ENCODE data around the gene MAP10. TPM values are rescaled to one million over a fixed set of nuclear protein-coding genes. Genes with fewer than 3 reads are reported as not detected.

MAP10 gene
- total RNA-seq, 1 donor from 2014 or later = 3.3 TPM

- H3K27ac ChIP-seq = no peak overlapping the region
- no peaks in the 10 kb centered on the region for H4K20me1 ChIP-seq (ENCODE audit: low read depth)
- no peak overlapping the region for H2AFZ ChIP-seq (replicated peaks)
- H3K9me3 Mint-ChIP-seq = peaks cover 3% of the 10 kb centered on the region
- no peaks in the 10 kb centered on the region for H3K36me3 ChIP-seq
- H3K4me3 ChIP-seq = no peak overlapping the region
- TF ChIP-seq CTCF (IDR thresholded peaks at IDR 0.05) (no peak), EZH2phosphoT487 (IDR thresholded peaks at IDR 0.05) (no peak), EZH2 (IDR thresholded peaks at IDR 0.05) (no peak)
- H3K9ac ChIP-seq = no peak overlapping the region
- H3K27me3 Mint-ChIP-seq (ENCODE audit: insufficient read depth, low read depth) = peaks cover 2% of the 10 kb centered on the region
- peaks cover 3% of the 10 kb centered on the region for H3K4me1 ChIP-seq
- no peaks in the 10 kb centered on the region for H3K9me3 ChIP-seq (ENCODE audit: low read depth)
- peaks cover 2% of the 10 kb centered on the region for H3K4me1 Mint-ChIP-seq
- H3K4me2 ChIP-seq = no peak overlapping the region
- H3K36me3 Mint-ChIP-seq = no peaks in the 10 kb centered on the region
- no peak overlapping the region for H3K4me3 Mint-ChIP-seq
- H3K27ac Mint-ChIP-seq = no peak overlapping the region
- no peaks in the 10 kb centered on the region for H3F3A ChIP-seq (ENCODE audit: low read depth)
- no peak for DNase-seq (ENCODE audit: low spot score)
- peaks cover 26% of the 10 kb centered on the region for H3K27me3 ChIP-seq
- H3K79me2 ChIP-seq (ENCODE audit: low read depth) = no peaks in the 10 kb centered on the region
Measured at GRCh38 chr1:232851532-232851931, 46.3 kb downstream of the MAP10 start.

GRCh38 chr1:232853994-232854797, 49.0 kb downstream of the MAP10 start:
- no peak for DNase-seq (ENCODE audit: low spot score)
- no peak overlapping the region for H3K4me3 Mint-ChIP-seq
- Histone ChIP-seq H3K4me1 (peaks cover 3% of the 10 kb centered on the region), H2AFZ (replicated peaks) (no peak overlapping the region), H3K36me3 (no peaks in the 10 kb centered on the region), H3K27ac (no peak overlapping the region), H3K79me2 (ENCODE audit: low read depth) (no peaks in the 10 kb centered on the region), H3K9ac (no peak overlapping the region), H3K4me3 (no peak overlapping the region), H3F3A (ENCODE audit: low read depth) (no peaks in the 10 kb centered on the region), H3K4me2 (no peak overlapping the region), H4K20me1 (ENCODE audit: low read depth) (no peaks in the 10 kb centered on the region), H3K9me3 (ENCODE audit: low read depth) (no peaks in the 10 kb centered on the region), H3K27me3 (peaks cover 14% of the 10 kb centered on the region)
- H3K9me3 Mint-ChIP-seq = no peaks in the 10 kb centered on the region
- TF ChIP-seq CTCF (IDR thresholded peaks at IDR 0.05) = no peak
- TF ChIP-seq EZH2 (IDR thresholded peaks at IDR 0.05) = no peak
- TF ChIP-seq EZH2phosphoT487 (IDR thresholded peaks at IDR 0.05) = no peak
- peaks cover 7% of the 10 kb centered on the region for H3K4me1 Mint-ChIP-seq
- no peak overlapping the region for H3K27ac Mint-ChIP-seq
- no peaks in the 10 kb centered on the region for H3K36me3 Mint-ChIP-seq
- H3K27me3 Mint-ChIP-seq (ENCODE audit: insufficient read depth, low read depth) = peaks cover 2% of the 10 kb centered on the region

- no peak for TF ChIP-seq CTCF (IDR thresholded peaks at IDR 0.05)
- no peak for TF ChIP-seq EZH2phosphoT487 (IDR thresholded peaks at IDR 0.05)
- no peak for TF ChIP-seq EZH2 (IDR thresholded peaks at IDR 0.05)
- no peak overlapping the region for H3K4me3 Mint-ChIP-seq
- peaks cover 7% of the 10 kb centered on the region for H3K4me1 Mint-ChIP-seq
- peaks cover 2% of the 10 kb centered on the region for H3K27me3 Mint-ChIP-seq (ENCODE audit: insufficient read depth, low read depth)
- H4K20me1 ChIP-seq (ENCODE audit: low read depth) = no peaks in the 10 kb centered on the region
- H3K9me3 ChIP-seq (ENCODE audit: low read depth) = no peaks in the 10 kb centered on the region
- DNase-seq (ENCODE audit: low spot score) = no peak
- no peak overlapping the region for H3K27ac Mint-ChIP-seq
- H3K4me3 ChIP-seq = no peak overlapping the region
- no peaks in the 10 kb centered on the region for H3K36me3 Mint-ChIP-seq
- no peaks in the 10 kb centered on the region for H3K36me3 ChIP-seq
- H3K79me2 ChIP-seq (ENCODE audit: low read depth) = no peaks in the 10 kb centered on the region
- no peaks in the 10 kb centered on the region for H3F3A ChIP-seq (ENCODE audit: low read depth)
- no peak overlapping the region for H2AFZ ChIP-seq (replicated peaks)
- H3K27ac ChIP-seq = no peak overlapping the region
- peaks cover 3% of the 10 kb centered on the region for H3K4me1 ChIP-seq
- peaks cover 14% of the 10 kb centered on the region for H3K27me3 ChIP-seq
- H3K4me2 ChIP-seq = no peak overlapping the region
- no peaks in the 10 kb centered on the region for H3K9me3 Mint-ChIP-seq
- H3K9ac ChIP-seq = no peak overlapping the region
Measured at GRCh38 chr1:232854798-232855159, 49.6 kb downstream of the MAP10 start.

Data from neural progenitor cell (in vitro differentiated cells).